Astrocyte (in vitro differentiated cells and primary cell): ENCODE measurements around the gene SLCO3A1.

ENCODE experiments used
- CTCF ChIP-seq: IDR thresholded peaks from 2 replicates; pipeline ENCODE4 v1.5.1; 2011; ENCODE audit warnings: low read depth, mild to moderate bottlenecking, inconsistent platforms, low read length, moderate library complexity; ENCODE audit not compliant: insufficient read depth
- EZH2 ChIP-seq: IDR thresholded peaks from 2 replicates; pipeline ENCODE4 v1.6.1; 2012; ENCODE audit warnings: mild to moderate bottlenecking, low read length, inconsistent platforms; ENCODE audit not compliant: insufficient read depth

GRCh38 chr15:92047900-92048299 lies 194.4 kb downstream of the SLCO3A1 start:
- TF ChIP-seq CTCF: no peak
- TF ChIP-seq EZH2: no peak
